Endothelial cell of umbilical vein (primary cell): Measurements from ENCODE around the gene BACH2. TPM values are rescaled to one million over a fixed set of nuclear protein-coding genes. Genes with fewer than 3 reads are reported as not detected.
"Not testable (repeated sequence)": the region's sequence is repeated elsewhere in the genome, so short reads cannot be mapped to it uniquely, and the experiment has no call there.

ENCODE experiments used
- BruUV-seq: library from RNA; stranded (reverse); fragments of 400-500 nt; replicated peaks from 2 replicates; lab custom pipeline; 2021; lab: Mats Ljungman, UMichigan
- CTCF ChIA-PET: fragments of 300-600, 350-600 bp; sonication (Branson Sonifier 250); formaldehyde crosslinking; loops from one replicate; lab custom pipeline; 2021; ENCODE audit warnings: antibody characterized with exemption, inconsistent platforms; lab: Charles Lee
- POLR2A ChIA-PET: fragments of 300-600, 350-600 bp; sonication (Branson Sonifier 250); formaldehyde crosslinking; loops from one replicate; lab custom pipeline; 2021; ENCODE audit warnings: antibody characterized with exemption, inconsistent platforms; lab: Charles Lee
- DNase-seq: peaks from one replicate; pipeline ENCODE4 v3.0.0-alpha.2; 2011; ENCODE audit warnings: low read depth, low spot score
- FAIRE-seq: peaks from 2 replicates; lab custom pipeline; 2011; peaks lifted over from hg19 to GRCh38; lab: Jason Lieb, UNC
- H2AFZ ChIP-seq: 2 replicates; pipeline ENCODE4 v1.6.0; 2012; ENCODE audit warnings: low read depth, low read length, control low read depth, inconsistent platforms
- H3K27ac ChIP-seq: 2 replicates; pipeline ENCODE4 v1.5.1; 2011; ENCODE audit warnings: low read depth, mild to moderate bottlenecking, control low read depth, low read length, moderate library complexity; ENCODE audit not compliant: insufficient read depth
- H3K27me3 ChIP-seq, 2 experiments: 2 replicates each; pipeline versions ENCODE4 v1.6.0 to v1.6.1; 2011; ENCODE audit warnings: low read length in 2 of 2, mixed read lengths in 1 of 2; ENCODE audit not compliant: control insufficient read depth in 2 of 2, insufficient read depth in 2 of 2
- H3K36me3 ChIP-seq, 2 experiments: 2 replicates in 1 of 2; 3 replicates in 1 of 2; pipeline ENCODE4 v1.5.1; 2011; ENCODE audit warnings: low read length in 2 of 2, mild to moderate bottlenecking in 1 of 2, moderate library complexity in 1 of 2; ENCODE audit not compliant: control insufficient read depth in 2 of 2, insufficient read depth in 2 of 2; ENCODE audit errors: extremely low read depth in 1 of 2
- H3K4me1 ChIP-seq: 3 replicates; pipeline ENCODE4 v1.5.1; 2011; ENCODE audit warnings: mild to moderate bottlenecking, low read length; ENCODE audit not compliant: control insufficient read depth, insufficient read depth; ENCODE audit errors: extremely low read depth
- H3K4me2 ChIP-seq: 2 replicates; pipeline ENCODE4 v1.6.1; 2011; ENCODE audit warnings: low read length, control low read depth, mixed read lengths; ENCODE audit not compliant: insufficient read depth
- H3K4me3 ChIP-seq, 3 experiments: fragments of 200-600 bp in 1 of 3; sonication (generic), shearing (Covaris generic) in 1 of 3; replicated peaks in 1 of 3; 2 replicates each; pipeline ENCODE4 v1.5.1; 2011 to 2016; ENCODE audit warnings: control low read depth in 3 of 3, low read length in 3 of 3, mild to moderate bottlenecking in 2 of 3, inconsistent platforms in 1 of 3, low read depth in 1 of 3, moderate library complexity in 1 of 3; ENCODE audit not compliant: insufficient read depth in 1 of 3
- H3K79me2 ChIP-seq: 2 replicates; pipeline ENCODE4 v1.6.0; 2012; ENCODE audit warnings: low read length, inconsistent platforms; ENCODE audit not compliant: control insufficient read depth, insufficient read depth
- H3K9ac ChIP-seq: replicated peaks from 2 replicates; pipeline ENCODE3; 2011; ENCODE audit warnings: low read length, control low read depth; ENCODE audit not compliant: insufficient read depth; ENCODE audit errors: extremely low read depth
- H3K9me1 ChIP-seq: replicated peaks from 3 replicates; pipeline ENCODE4 v1.6.0; 2011; ENCODE audit warnings: mild to moderate bottlenecking, low read length; ENCODE audit not compliant: control insufficient read depth, insufficient read depth; ENCODE audit errors: extremely low read depth
- H3K9me3 ChIP-seq: replicated peaks from 2 replicates; pipeline ENCODE4 v1.5.1; 2012; ENCODE audit warnings: low read length, inconsistent platforms; ENCODE audit not compliant: control insufficient read depth, insufficient read depth
- H4K20me1 ChIP-seq: replicated peaks from 2 replicates; pipeline ENCODE3; 2011; ENCODE audit warnings: mild to moderate bottlenecking, low read length; ENCODE audit not compliant: control insufficient read depth, insufficient read depth; ENCODE audit errors: extremely low read depth
- FOS ChIP-seq: IDR thresholded peaks from 2 replicates; pipeline ENCODE4 v1.6.1; 2011; ENCODE audit warnings: mild to moderate bottlenecking, low read length, moderate library complexity, borderline replicate concordance; ENCODE audit not compliant: insufficient read depth
- JUN ChIP-seq: IDR thresholded peaks from 2 replicates; pipeline ENCODE4 v1.6.1; 2011; ENCODE audit warnings: borderline replicate concordance, low read depth; ENCODE audit not compliant: insufficient read length, insufficient read depth
- MAX ChIP-seq: IDR thresholded peaks from 2 replicates; pipeline ENCODE4 v1.6.1; 2011; ENCODE audit not compliant: insufficient read depth, insufficient read length
- MYC ChIP-seq: IDR thresholded peaks from one replicate; pipeline ENCODE4 v1.6.1; 2011; ENCODE audit warnings: mild to moderate bottlenecking, low read depth, low read length
- POLR2A ChIP-seq: IDR thresholded peaks from 2 replicates; pipeline ENCODE4 v1.6.1; 2012; ENCODE audit warnings: low read depth, mild to moderate bottlenecking, control low read depth, low read length
- POLR2AphosphoS5 ChIP-seq: IDR thresholded peaks from 2 replicates; pipeline ENCODE4 v1.6.1; 2012; ENCODE audit warnings: low read depth, mild to moderate bottlenecking, control low read depth, low read length, moderate library complexity; ENCODE audit not compliant: insufficient read depth
- dilution Hi-C: fragments of 300-500 bp; cut with MboI; formaldehyde crosslinking; loops from one replicate; pipeline ENCODE4 v1.15.0; 2019; ENCODE audit warnings: low sequenced_read_pairs; ENCODE audit not compliant: extremely low pct_ligation_motif_present
- intact Hi-C: fragments of 100-400 bp; cut with micrococcal nuclease; formaldehyde crosslinking; loops from one replicate; pipeline ENCODE4 v1.10.0; 2022
- polyA plus RNA-seq, 4 experiments: library from polyadenylated mRNA; depleted of rRNA in 3 of 4; stranded (reverse) in 3 of 4; unstranded in 1 of 4; fragments of >200 nt; gene quantifications; 2 replicates each; pipeline versions ENCODE4 v1.2.1 to v1.2.3, GENCODE V29; 2011 to 2012; ENCODE audit warnings: missing spikeins in 1 of 4
- total RNA-seq: library from RNA; stranded (reverse); gene quantifications from 2 replicates; pipeline ENCODE4 v1.2.3, GENCODE V29; 2021

Gene BACH2
- total and polyA plus RNA-seq, 2 donors (not counting 3 experiments of a cell fraction or from before 2014, with no cell fraction given): 1.7 to 5.6 TPM

- TF ChIP-seq MAX (no peak), FOS (no peak), POLR2A (no peak), MYC (no peak), JUN (no peak), POLR2AphosphoS5 (no peak)
- dilution Hi-C loops: no loop called here
- BruUV-seq: no TSS peak
These were observed 262.8 kb downstream of the BACH2 start for GRCh38 chr6:90033746-90034271.

GRCh38 chr6:90032489-90033212 is 264.0 kb downstream of the BACH2 start:
- H3K9me1 ChIP-seq, H4K20me1 ChIP-seq, H3K4me3 ChIP-seq, H3K9me3 ChIP-seq, POLR2A ChIA-PET, H3K36me3 ChIP-seq, CTCF ChIA-PET, H3K9ac ChIP-seq, BruUV-seq, H3K27me3 ChIP-seq, H2AFZ ChIP-seq, H3K27ac ChIP-seq, DNase-seq, intact Hi-C loops, dilution Hi-C loops, FAIRE-seq, H3K79me2 ChIP-seq, H3K4me2 ChIP-seq, H3K4me1 ChIP-seq: not testable (repeated sequence)

More at GRCh38 chr6:90033746-90034271, 262.8 kb downstream of the BACH2 start:
- no peak for FAIRE-seq
- Histone ChIP-seq H3K9me3 (no peaks in the 10 kb centered on the region), H3K4me2 (no peak overlapping the region), H2AFZ (no peak overlapping the region), H3K27me3 (no peaks in the 10 kb centered on the region), H3K79me2 (no peaks in the 10 kb centered on the region), H3K4me3 (no peak overlapping the region), H3K9me1 (no peaks in the 10 kb centered on the region), H3K4me1 (no peaks in the 10 kb centered on the region), H3K36me3 (no peaks in the 10 kb centered on the region), H4K20me1 (no peaks in the 10 kb centered on the region), H3K9ac (no peak overlapping the region), H3K27ac (no peak overlapping the region)
- ChIA-PET POLR2A (no interaction called here), CTCF (no interaction called here)
- no peak for DNase-seq
- intact Hi-C loops: no loop called here
